ENCODE data around the gene SLC6A20.

DNA sequence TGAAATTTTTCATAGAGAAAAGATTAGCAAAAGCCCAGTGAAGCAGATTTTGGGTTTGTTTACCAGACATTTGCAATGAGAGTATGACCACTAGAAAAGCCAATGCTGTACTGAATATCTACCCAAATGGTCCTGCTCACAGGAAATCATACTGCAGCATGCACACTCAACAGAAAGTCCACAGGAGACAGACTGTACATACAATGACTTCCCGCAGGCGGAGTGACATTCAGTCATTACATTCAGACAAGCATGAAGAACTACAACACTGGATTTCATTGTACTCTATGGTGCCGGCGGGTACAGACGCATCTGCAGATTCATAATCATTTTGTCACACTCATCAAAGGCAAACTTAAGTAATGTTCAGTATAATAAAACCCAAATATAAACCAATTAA lies 33.8 kb upstream of the SLC6A20 start:
- TF ChIP-seq, protein P1, sequence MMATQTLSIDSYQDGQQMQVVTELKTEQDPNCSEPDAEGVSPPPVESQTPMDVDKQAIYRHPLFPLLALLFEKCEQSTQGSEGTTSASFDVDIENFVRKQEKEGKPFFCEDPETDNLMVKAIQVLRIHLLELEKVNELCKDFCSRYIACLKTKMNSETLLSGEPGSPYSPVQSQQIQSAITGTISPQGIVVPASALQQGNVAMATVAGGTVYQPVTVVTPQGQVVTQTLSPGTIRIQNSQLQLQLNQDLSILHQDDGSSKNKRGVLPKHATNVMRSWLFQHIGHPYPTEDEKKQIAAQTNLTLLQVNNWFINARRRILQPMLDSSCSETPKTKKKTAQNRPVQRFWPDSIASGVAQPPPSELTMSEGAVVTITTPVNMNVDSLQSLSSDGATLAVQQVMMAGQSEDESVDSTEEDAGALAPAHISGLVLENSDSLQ (IDR thresholded peaks at IDR 0.05) = no peak
- no peak for TF ChIP-seq L3MBTL2 (conservative IDR thresholded peaks at IDR 0.05)
